ENCODE data around the gene STRBP.

The STRBP gene

GRCh38 chr9:123268465-123269259 lies at the start of gene STRBP:
TSS of gene STRBP (minus strand) at chr9:123268586. CDS start at chr9:123184134, 84,452 bp downstream.
- H3K4me1 ChIP-seq (ENCODE audit: control insufficient read depth, insufficient read depth, low read length), result peaks cover 36% of the 10 kb centered on the region
- H3K4me3 ChIP-seq (ENCODE audit: low read depth, low read length), result peak within 1 kb of the TSS; percentile 71
- H3K27me3 ChIP-seq (ENCODE audit: control insufficient read depth, insufficient read depth, low read length), result no peaks in the 10 kb centered on the region; the same call in 1 of the 2 replicates
- H3K9me3 ChIP-seq (ENCODE audit: control insufficient read depth, insufficient read depth, low read length), result no peaks in the 10 kb centered on the region
- H3K9ac ChIP-seq (ENCODE audit: low read depth, low read length), result peak within 1 kb of the TSS; percentile 48; the same call in 1 of the 2 replicates
- peak within 1 kb of the TSS; percentile 46 for H3K27ac ChIP-seq (ENCODE audit: low read depth, low read length)
- no peaks in the 10 kb centered on the region for H3K36me3 ChIP-seq (ENCODE audit: control insufficient read depth, insufficient read depth, low read length)

- Histone ChIP-seq H3K9ac (ENCODE audit: low read depth, low read length) (no peak overlapping the region), H3K4me3 (ENCODE audit: low read depth, low read length) (no peak overlapping the region), H3K4me1 (ENCODE audit: control insufficient read depth, insufficient read depth, low read length) (0 out of 2 replicates have a peak, but pooled peaks cover 3% of the 10 kb centered on the region), H3K27ac (ENCODE audit: low read depth, low read length) (no peak overlapping the region), H3K27me3 (ENCODE audit: control insufficient read depth, insufficient read depth, low read length) (no peaks in the 10 kb centered on the region), H3K9me3 (ENCODE audit: control insufficient read depth, insufficient read depth, low read length) (no peaks in the 10 kb centered on the region), H3K36me3 (ENCODE audit: control insufficient read depth, insufficient read depth, low read length) (no peaks in the 10 kb centered on the region)
Observed at GRCh38 chr9:123316053-123316718, 47.8 kb upstream of the STRBP start.

DNA sequence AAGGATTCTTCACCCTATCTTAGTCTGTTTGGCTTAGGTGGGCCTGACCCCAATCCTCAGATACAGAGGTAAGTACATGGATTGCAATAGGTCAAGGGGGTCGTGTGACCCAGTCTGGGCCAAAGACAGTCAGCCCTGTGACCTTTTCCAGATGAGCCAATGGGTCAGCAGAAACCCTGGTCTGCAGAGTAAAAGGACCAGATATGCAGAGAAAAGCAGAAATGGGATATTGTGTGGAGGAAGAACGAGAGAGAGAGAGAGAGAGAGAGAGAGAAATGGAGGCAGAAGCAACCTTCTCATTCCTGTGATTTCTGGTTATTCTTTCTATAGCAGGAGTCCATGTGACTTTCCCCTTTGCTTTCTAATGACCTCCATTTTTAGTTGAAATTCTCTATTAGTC lies 47.2 kb upstream of the STRBP start:
- H3K9ac ChIP-seq (ENCODE audit: low read depth, low read length), result no peak overlapping the region
- no peak overlapping the region for H3K4me3 ChIP-seq (ENCODE audit: low read depth, low read length)
- no peaks in the 10 kb centered on the region for H3K36me3 ChIP-seq (ENCODE audit: control insufficient read depth, insufficient read depth, low read length)
- no peaks in the 10 kb centered on the region for H3K27me3 ChIP-seq (ENCODE audit: control insufficient read depth, insufficient read depth, low read length)
- H3K9me3 ChIP-seq (ENCODE audit: control insufficient read depth, insufficient read depth, low read length), result no peaks in the 10 kb centered on the region
- no peak overlapping the region for H3K27ac ChIP-seq (ENCODE audit: low read depth, low read length)
- 0 out of 2 replicates have a peak, but pooled peaks cover 3% of the 10 kb centered on the region for H3K4me1 ChIP-seq (ENCODE audit: control insufficient read depth, insufficient read depth, low read length)

DNA sequence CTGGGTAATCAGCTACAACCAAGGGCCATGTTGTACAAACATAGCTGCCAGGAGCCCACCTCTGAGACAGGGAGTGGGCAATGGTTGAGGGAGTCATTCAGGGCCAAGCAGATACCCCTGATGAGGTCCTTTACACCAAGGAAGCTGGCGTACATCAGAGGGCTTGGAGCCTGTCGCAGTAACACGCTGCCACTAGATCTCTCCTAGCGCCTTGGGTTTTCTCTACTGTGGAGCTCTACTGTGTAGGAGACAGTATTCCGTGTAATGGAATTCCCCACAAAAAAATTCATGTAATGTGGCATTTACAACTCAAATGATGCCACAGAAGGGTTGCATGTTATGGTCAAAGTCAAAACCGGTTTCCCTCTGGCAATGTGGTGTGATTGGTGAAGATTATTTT lies 46.2 kb upstream of the STRBP start:
- Histone ChIP-seq H3K4me1 (ENCODE audit: control insufficient read depth, insufficient read depth, low read length) (0 out of 2 replicates have a peak, but pooled peaks cover 3% of the 10 kb centered on the region), H3K4me3 (ENCODE audit: low read depth, low read length) (no peak overlapping the region), H3K9ac (ENCODE audit: low read depth, low read length) (no peak overlapping the region), H3K9me3 (ENCODE audit: control insufficient read depth, insufficient read depth, low read length) (no peaks in the 10 kb centered on the region), H3K27ac (ENCODE audit: low read depth, low read length) (no peak overlapping the region), H3K36me3 (ENCODE audit: control insufficient read depth, insufficient read depth, low read length) (no peaks in the 10 kb centered on the region), H3K27me3 (ENCODE audit: control insufficient read depth, insufficient read depth, low read length) (no peaks in the 10 kb centered on the region)

DNA sequence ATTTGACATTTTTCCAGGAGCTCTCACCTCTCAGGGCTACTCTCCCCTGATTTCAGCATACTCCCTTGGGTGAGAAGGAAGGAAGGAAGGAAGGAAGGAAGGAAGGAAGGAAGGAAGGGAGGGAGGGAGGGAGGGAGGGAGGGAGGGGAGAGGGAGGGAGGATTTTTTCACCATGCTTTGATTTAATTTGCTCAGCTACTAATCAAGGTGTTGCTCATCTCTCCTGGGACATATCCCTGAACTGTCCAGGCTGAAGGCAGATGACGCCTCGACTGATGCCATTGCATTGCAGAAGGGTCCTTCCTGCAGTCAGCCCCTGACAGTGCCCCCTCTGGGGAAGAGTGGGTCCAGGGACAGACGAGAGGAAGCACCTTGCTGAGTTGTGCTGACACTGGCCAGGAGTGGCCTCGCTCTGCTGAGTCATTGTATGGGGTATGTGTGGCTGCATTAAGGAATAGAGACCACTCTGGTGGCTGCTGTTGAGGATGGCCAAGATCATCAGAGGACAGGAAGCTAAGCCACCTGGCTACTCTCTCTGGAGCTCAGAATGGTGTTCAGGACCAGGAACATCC lies 44.0 kb upstream of the STRBP start:
- no peak overlapping the region for H3K9ac ChIP-seq (ENCODE audit: low read depth, low read length)
- H3K9me3 ChIP-seq (ENCODE audit: control insufficient read depth, insufficient read depth, low read length), result no peaks in the 10 kb centered on the region
- H3K27me3 ChIP-seq (ENCODE audit: control insufficient read depth, insufficient read depth, low read length), result no peaks in the 10 kb centered on the region
- H3K36me3 ChIP-seq (ENCODE audit: control insufficient read depth, insufficient read depth, low read length), result no peaks in the 10 kb centered on the region
- H3K27ac ChIP-seq (ENCODE audit: low read depth, low read length), result no peak overlapping the region
- no peaks in the 10 kb centered on the region for H3K4me1 ChIP-seq (ENCODE audit: control insufficient read depth, insufficient read depth, low read length)
- H3K4me3 ChIP-seq (ENCODE audit: low read depth, low read length), result no peak overlapping the region

GRCh38 chr9:123311250-123311752 lies 42.9 kb upstream of the STRBP start:
- no peaks in the 10 kb centered on the region for H3K27me3 ChIP-seq (ENCODE audit: control insufficient read depth, insufficient read depth, low read length)
- H3K9ac ChIP-seq (ENCODE audit: low read depth, low read length), result no peak overlapping the region
- H3K4me1 ChIP-seq (ENCODE audit: control insufficient read depth, insufficient read depth, low read length), result no peaks in the 10 kb centered on the region

DNA sequence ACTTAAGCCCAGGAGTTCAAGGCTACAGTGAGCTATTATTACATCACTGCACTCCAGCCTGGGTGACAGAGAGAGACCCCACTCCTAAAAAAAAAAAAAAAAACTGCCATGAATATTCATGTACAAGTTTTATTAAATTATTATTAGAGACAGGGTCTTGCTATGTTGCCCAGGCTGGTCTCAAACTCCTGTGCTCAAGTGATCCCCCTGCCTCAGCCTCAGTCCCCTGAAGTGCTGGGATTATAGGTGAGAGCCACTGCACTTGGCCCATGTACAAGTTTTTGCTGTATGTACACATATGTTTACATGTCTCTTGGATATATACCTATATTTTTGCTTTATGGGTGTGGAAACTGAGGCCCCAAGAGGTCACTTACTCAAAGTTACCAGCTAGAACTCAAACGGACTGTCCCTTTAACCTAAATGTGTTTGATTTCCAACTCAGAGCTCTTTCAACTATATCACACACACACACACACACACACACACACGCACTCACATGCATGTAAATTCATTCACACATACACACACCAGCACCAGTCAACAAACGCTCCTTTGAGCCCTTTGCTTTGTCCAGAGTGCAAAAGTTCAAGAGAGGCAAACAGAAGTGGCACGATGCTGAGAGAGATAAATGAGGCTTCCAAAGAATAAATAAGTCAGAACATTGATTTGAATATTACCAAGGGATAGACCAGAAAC lies 42.3 kb upstream of the STRBP start:
- H3K4me3 ChIP-seq (ENCODE audit: low read depth, low read length), result no peak overlapping the region
- H3K27me3 ChIP-seq (ENCODE audit: control insufficient read depth, insufficient read depth, low read length), result no peaks in the 10 kb centered on the region
- H3K36me3 ChIP-seq (ENCODE audit: control insufficient read depth, insufficient read depth, low read length), result no peaks in the 10 kb centered on the region
- no peaks in the 10 kb centered on the region for H3K4me1 ChIP-seq (ENCODE audit: control insufficient read depth, insufficient read depth, low read length)
- H3K27ac ChIP-seq (ENCODE audit: low read depth, low read length), result no peak overlapping the region
- H3K9ac ChIP-seq (ENCODE audit: low read depth, low read length), result no peak overlapping the region
- H3K9me3 ChIP-seq (ENCODE audit: control insufficient read depth, insufficient read depth, low read length), result no peaks in the 10 kb centered on the region

More at GRCh38 chr9:123311250-123311752, 42.9 kb upstream of the STRBP start:
- H3K36me3 ChIP-seq (ENCODE audit: control insufficient read depth, insufficient read depth, low read length), result no peaks in the 10 kb centered on the region
- H3K4me3 ChIP-seq (ENCODE audit: low read depth, low read length), result no peak overlapping the region
- H3K27ac ChIP-seq (ENCODE audit: low read depth, low read length), result no peak overlapping the region
- H3K9me3 ChIP-seq (ENCODE audit: control insufficient read depth, insufficient read depth, low read length), result no peaks in the 10 kb centered on the region

- H3K27ac ChIP-seq (ENCODE audit: low read depth, low read length), result no peak overlapping the region
- no peak overlapping the region for H3K4me3 ChIP-seq (ENCODE audit: low read depth, low read length)
- no peaks in the 10 kb centered on the region for H3K4me1 ChIP-seq (ENCODE audit: control insufficient read depth, insufficient read depth, low read length)
- H3K36me3 ChIP-seq (ENCODE audit: control insufficient read depth, insufficient read depth, low read length), result no peaks in the 10 kb centered on the region
- H3K27me3 ChIP-seq (ENCODE audit: control insufficient read depth, insufficient read depth, low read length), result no peaks in the 10 kb centered on the region
- H3K9me3 ChIP-seq (ENCODE audit: control insufficient read depth, insufficient read depth, low read length), result no peaks in the 10 kb centered on the region
- no peak overlapping the region for H3K9ac ChIP-seq (ENCODE audit: low read depth, low read length)
Observed at GRCh38 chr9:123309611-123310010, 41.2 kb upstream of the STRBP start.

DNA sequence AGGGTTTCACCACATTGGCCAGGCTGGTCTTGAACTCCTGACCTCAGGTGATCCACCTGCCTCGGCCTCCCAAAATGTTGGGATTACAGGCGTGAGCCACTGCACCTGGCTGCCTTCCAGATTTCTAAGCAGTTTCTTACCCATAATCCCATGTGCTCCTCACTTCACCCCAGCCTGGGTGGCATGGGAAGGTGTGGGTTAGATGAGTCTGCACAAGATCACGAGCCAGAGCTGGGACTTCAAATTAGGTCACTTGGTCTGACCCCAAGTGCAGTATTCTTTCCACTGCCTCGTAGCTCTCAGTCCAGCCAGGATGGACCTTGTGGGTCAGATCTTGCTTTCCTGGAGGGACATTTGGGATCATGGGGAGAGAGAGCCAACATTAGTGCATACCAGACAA lies 37.5 kb upstream of the STRBP start:
- H3K4me1 ChIP-seq (ENCODE audit: control insufficient read depth, insufficient read depth, low read length), result no peaks in the 10 kb centered on the region
- no peak overlapping the region for H3K27ac ChIP-seq (ENCODE audit: low read depth, low read length)
- H3K9me3 ChIP-seq (ENCODE audit: control insufficient read depth, insufficient read depth, low read length), result no peaks in the 10 kb centered on the region
- H3K36me3 ChIP-seq (ENCODE audit: control insufficient read depth, insufficient read depth, low read length), result no peaks in the 10 kb centered on the region
- no peak overlapping the region for H3K9ac ChIP-seq (ENCODE audit: low read depth, low read length)
- H3K27me3 ChIP-seq (ENCODE audit: control insufficient read depth, insufficient read depth, low read length), result no peaks in the 10 kb centered on the region
- no peak overlapping the region for H3K4me3 ChIP-seq (ENCODE audit: low read depth, low read length)

- no peaks in the 10 kb centered on the region for H3K36me3 ChIP-seq (ENCODE audit: control insufficient read depth, insufficient read depth, low read length)
- H3K4me1 ChIP-seq (ENCODE audit: control insufficient read depth, insufficient read depth, low read length), result no peaks in the 10 kb centered on the region
- H3K27ac ChIP-seq (ENCODE audit: low read depth, low read length), result no peak overlapping the region
- no peaks in the 10 kb centered on the region for H3K9me3 ChIP-seq (ENCODE audit: control insufficient read depth, insufficient read depth, low read length)
- no peak overlapping the region for H3K9ac ChIP-seq (ENCODE audit: low read depth, low read length)
- no peaks in the 10 kb centered on the region for H3K27me3 ChIP-seq (ENCODE audit: control insufficient read depth, insufficient read depth, low read length)
- no peak overlapping the region for H3K4me3 ChIP-seq (ENCODE audit: low read depth, low read length)
Observed at GRCh38 chr9:123304340-123304691, 35.9 kb upstream of the STRBP start.
